Activated effector memory CD4-positive, alpha-beta T cell treated with anti-CD3 and anti-CD28 coated beads, Interleukin-2, amount 50 U/mL, for 16 hours (primary cell): ENCODE results near the gene PTAFR.
"Not testable (repeated sequence)": the region's sequence is repeated elsewhere in the genome, so short reads cannot be mapped to it uniquely, and the experiment has no call there.

Experiments
- DNase-seq: peaks from one replicate; pipeline ENCODE4 v3.0.0-alpha.2; 2020

PTAFR gene

DNA sequence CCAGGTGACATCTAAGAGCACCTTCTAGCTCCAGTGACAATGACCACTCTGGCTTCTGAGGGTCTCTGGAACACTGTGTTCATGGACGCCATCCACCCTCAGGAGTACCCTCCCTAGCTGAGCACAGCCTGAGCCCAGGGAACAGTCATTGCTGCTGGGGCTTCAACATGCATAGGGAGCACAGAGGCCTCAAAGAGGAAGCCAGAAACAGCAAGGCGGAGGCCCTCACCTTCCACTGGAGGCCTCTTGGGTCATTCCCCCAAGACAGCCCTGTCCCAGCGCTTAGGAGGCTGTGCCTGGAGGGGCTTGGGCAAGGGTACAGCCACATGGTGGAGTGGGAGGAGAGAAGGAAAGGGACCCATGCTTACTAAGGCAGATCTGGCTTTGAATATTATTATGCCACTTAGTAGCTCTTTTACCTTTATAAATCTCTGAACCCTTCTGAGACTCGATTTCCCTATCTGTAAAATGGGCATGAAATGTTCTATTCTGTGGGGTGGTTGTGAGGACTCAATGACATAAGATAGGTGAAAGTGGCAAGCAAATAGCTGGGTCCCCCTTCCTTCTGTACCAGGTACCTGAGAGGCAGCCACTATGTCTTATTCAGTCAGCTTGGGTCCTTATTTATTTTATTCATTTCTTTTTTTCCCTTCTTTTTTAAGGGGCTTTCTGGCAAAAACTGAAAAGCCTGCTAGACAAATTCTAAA, 32.8 kb downstream of the PTAFR start:
- DNase-seq = no peak

DNA sequence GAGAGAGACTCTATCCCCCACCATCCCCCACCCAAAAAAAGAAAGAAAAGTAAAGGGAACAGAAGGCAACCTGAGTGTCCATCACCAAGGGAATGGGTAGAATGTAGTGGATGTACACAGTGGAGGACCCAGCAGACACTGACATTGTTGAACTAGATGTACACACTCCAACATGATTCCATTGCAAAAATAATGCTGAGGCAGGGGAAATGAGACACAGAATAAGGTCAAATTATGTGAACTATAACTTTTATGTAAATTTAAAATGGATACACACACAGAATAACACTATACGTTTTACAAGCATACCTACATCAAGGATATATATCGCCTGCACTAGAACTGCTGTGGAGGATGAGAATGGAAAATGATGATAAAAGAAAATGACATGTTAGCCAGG, 34.8 kb downstream of the PTAFR start:
- no peak for DNase-seq

DNA sequence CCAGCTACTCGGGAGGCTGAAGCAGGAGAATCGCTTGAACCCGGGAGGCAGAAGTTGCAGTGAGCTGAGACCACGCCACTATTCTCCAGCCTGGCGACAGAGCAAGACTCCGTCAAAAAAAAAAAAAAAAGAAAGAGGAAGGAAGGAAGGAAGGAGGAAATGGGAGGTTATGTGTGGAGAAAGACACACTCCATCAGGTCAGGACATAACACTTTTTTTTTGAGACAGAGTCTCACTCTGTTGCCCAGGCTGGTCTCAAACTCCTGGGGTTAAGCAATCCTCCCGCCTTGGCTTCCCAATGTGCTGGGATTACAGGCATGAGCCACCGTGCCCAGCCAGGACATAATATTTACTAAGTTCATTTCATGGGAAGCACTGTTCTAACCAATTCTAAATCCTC, 36.6 kb downstream of the PTAFR start:
- not testable (repeated sequence) for DNase-seq

DNA sequence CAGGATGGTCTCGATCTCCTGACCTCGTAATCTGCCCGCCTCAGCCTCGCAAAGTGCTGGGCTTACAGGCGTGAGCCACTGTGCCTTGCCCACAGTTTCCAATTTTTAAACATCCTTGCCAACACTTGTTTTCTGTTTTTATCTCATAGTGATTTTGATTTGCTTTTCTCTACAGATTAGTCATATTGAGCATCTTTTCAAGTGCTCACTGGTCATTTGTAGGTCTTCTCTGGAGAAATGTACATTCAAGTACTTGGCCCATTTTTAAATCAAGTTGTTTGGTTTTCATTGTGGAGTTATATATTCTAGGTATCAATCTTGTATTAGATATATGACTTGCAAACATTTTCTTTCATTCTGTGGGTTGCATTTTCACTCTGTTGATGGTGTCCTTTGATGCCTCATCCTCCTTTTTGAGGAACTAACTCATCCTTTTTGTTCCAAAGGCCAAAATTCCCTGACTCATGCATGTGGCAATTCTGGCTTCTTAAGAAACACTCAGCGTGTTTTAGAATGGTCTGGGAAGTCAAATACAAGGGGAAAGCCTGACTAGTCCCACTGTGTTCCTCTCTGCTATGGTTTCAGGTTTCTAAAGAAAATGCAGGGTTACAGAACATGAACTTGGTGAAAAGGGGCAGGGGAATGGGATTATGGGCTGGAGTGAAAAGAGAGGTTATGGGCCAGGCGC, 37.3 kb downstream of the PTAFR start:
- no peak for DNase-seq

DNA sequence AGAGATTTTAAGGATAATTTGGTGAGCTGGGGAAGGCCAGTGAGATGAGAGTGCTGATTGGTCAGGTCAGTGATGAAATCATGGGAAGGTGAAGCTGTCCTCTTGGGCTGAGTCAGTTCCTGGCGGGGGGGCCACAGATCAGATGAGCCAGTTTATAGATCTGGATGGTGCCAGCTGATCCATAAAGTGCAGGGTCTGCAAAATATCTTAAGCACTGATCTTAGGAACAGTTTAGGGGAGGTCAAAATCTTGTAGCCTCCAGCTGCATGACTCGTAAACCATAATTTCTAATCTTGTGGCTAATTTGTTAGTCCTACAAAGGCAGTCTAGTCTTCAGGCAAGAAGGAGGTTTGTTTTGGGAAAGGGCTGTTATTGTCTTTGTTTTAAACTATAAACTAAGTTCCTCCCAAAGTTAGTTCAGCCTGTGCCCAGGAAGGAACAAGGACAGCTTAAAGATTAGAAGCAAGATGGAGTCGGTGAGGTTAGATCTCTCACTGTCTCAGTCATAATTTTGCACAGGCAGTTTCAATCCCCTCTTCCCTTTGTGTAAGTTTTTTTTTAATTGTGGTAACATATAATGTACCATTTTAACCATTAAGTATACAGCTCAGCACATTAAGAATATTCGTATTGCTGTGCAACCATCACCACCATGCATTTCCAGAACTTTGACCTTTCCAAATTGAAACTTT, 39.4 kb downstream of the PTAFR start:
- no peak for DNase-seq

- DNase-seq = no peak
Measured at GRCh38 chr1:28136169-28136921, 40.1 kb downstream of the PTAFR start.

DNA sequence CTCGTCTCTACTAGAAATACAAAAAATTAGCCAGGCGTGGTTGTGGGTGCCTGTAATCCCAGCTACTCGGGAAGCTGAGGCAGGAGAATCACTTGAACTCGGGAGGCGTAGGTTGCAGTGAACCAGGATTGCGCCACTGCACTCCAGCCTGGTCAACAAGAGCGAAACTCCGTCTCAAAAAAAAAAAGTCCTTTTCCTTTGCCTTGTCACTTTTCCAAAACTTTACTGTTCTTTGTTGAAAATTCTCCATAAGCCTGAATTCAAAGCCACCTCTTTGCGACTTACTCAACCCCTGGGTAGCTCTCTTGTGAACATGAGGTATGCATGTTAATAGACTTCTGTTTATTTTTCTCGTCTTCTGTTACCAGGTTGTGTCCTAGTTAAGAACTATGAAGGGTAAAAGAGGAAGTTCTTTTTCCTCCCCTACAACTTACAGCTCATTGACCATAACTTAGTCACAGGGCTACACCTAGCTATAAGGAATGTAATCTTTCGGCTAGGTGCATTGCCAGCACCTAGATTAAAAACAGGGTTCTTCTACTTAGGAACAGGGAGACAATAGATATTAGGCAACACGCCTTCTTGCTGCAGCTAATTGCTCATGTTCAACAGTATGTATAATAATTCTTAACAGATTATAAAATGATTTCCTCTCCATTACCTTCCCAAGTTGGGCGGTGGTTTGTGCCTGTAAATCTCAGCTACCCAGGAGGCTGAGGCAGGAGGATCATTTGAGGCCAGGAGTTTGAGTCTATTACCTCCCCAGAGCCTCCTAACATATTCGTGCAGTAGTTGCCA, 40.9 kb downstream of the PTAFR start:
- no peak for DNase-seq

DNA sequence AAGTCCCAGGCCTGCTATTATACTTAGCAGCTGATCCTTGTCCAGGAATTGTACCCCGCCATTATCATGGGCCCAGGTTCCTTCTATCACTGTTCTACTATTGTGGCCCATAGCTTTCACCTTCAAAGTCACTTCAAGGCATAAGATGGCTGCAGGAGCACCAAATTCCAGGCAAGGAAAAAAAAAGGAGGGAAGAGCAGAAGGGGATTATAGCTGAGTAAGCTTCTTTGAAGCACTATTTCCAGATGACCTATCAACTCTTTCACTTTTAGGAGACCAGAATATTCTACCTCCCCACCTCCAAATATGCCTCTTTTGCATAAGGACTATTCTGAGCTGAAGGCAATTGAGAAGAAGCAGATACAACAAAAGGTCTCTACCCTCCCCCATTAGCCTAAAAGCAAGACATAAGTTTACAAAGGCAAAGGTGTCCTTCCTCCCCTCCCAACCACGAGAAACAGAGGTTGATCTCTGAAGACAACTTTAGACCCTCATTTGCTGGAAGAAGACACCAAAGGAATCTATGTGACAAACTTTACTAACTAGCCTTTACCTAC, 41.8 kb downstream of the PTAFR start:
- DNase-seq = no peak

DNA sequence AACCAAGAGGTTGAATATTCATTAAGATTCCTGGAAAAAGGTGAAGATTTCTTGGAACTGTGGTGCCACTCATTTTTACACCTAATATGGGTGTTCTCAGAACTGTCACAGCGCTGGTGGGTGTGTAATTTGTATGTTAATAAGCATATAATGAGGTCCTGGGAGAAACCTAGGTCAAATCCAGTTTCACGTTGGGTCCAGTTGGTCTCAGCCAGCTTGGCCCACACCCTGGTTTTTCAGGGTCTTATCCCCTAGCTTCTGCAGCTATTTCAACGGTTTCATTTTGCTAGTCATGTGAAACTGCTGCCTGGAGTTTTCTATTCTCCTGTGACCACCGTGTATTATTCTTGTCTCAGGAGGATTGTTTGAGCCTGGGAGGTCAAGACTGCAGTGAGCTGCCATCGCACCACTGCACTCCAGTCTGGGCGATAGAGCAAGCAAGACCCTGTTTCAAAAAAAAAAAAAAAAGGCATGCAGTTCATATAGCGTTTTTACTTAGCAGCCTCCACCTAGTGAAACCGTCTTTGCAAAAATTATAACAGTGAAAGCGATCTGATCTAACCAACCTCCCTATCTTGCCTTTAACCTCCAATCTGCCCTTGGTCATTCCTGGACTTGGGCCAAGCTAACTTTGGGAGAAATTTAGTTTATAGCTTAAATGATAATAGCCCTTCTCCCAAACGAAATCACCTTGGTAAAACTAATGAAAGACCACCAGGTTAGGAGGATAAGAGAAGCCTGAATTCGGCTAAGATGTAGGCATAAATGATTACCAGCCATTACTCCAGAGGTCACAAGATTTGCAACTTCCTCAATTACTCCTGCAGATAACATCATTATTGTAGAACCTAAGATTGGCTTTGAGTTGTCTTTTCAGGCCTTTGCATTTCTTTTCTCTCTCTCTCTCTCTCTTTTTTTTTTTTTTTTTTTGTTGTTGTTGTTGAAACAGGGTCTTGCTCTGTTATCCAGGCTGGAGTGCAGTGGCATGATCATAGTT, 44.0 kb downstream of the PTAFR start:
- DNase-seq = no peak

GRCh38 chr1:28130901-28131300, 45.6 kb downstream of the PTAFR start:
- no peak for DNase-seq

DNA sequence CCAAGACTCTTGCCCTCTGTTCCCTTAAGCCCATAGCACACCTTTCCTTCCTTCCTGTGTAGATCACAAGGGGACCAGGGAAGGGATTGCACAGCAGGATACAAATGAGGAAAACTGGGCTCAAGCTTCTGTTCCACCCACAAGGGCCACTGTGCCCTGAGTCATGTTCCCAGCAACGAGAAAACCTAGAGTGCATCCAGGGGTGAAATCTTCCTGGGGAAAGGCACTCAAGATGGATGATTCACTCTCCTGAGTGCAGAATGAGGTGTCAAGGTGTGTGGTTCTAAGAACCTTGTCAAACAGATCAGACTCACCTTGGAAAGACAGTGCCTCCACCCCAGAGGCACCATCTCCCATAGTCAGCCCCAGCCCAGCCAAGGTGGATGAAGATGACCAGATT, 47.3 kb downstream of the PTAFR start:
- no peak for DNase-seq

- no peak for DNase-seq
Measured at GRCh38 chr1:28127617-28128257, 48.8 kb downstream of the PTAFR start.

- no peak for DNase-seq
Measured at GRCh38 chr1:28126783-28127490, 49.6 kb downstream of the PTAFR start.

- no peak for DNase-seq
Measured at GRCh38 chr1:28126212-28126611, 50.3 kb downstream of the PTAFR start.

GRCh38 chr1:28123461-28123961, 53.0 kb downstream of the PTAFR start:
- no peak for DNase-seq

- no peak for DNase-seq
Measured at GRCh38 chr1:28122183-28122582, 54.3 kb downstream of the PTAFR start.

GRCh38 chr1:28119556-28119955, 56.9 kb downstream of the PTAFR start:
- no peak for DNase-seq

DNA sequence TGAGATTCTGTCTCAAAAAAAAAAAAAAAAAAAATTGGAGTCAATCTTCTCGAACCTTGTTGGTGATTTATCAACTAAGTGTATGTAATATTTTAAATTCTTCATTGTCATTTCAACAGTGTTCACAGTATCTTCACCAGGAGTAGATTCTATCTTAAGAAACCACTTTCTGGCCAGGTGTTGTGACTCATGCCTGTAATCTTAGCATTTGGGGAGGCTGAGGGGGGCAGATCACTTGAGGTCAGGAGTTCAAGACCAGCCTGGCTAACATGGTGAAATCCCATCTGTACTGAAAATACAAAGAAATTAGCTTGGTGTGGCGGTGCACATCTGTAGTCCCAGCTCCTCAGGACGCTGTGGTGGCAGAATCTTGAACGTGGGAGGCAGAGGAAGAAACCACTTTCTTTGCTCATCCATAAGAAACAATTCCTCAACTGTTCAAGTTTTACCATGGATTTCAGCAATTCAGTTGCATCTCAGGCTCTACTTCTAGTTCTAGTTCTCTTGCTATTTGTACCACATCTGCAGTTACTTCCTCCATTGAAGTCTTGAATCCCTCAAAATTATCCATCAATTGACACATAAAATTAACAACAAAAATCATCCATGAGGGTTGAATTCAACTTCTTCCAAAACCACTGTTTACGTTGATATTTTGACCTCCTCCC, 57.7 kb downstream of the PTAFR start:
- no peak for DNase-seq

- DNase-seq = peak; percentile 70
Measured at GRCh38 chr1:28115267-28115666, 61.2 kb downstream of the PTAFR start.
